ENCODE data around the gene RNF40. TPM values are rescaled to one million over a fixed set of nuclear protein-coding genes. Genes with fewer than 3 reads are reported as not detected.
"Not testable (repeated sequence)": the region's sequence is repeated elsewhere in the genome, so short reads cannot be mapped to it uniquely, and the experiment has no call there.

RNF40 gene
- polyA plus RNA-seq, 1 donor from 2014 or later, result 85.2 TPM

- Histone ChIP-seq H3K27ac (ENCODE audit: low read length) (no peak overlapping the region), H3K4me2 (ENCODE audit: low read length) (no peak overlapping the region), H2AFZ (ENCODE audit: low read depth, low read length) (no peak overlapping the region), H3K9me2 (ENCODE audit: insufficient read depth, low read length) (no peaks in the 10 kb centered on the region), H3K9me3 (ENCODE audit: low read length) (no peaks in the 10 kb centered on the region), H3K27me3 (ENCODE audit: insufficient read depth, low read depth, low read length) (no peaks in the 10 kb centered on the region), H3F3A (ENCODE audit: insufficient read depth, low read length, poor library complexity, severe bottlenecking) (no peaks in the 10 kb centered on the region), H3K9ac (ENCODE audit: low read length) (no peak overlapping the region), H3K4me3 (ENCODE audit: low read length) (no peak overlapping the region), H3K36me3 (ENCODE audit: insufficient read depth, low read length) (no peaks in the 10 kb centered on the region), H4K20me1 (ENCODE audit: insufficient read depth) (no peaks in the 10 kb centered on the region), H3K79me2 (replicated peaks; ENCODE audit: insufficient read depth, low read length) (no peaks in the 10 kb centered on the region)
- TF ChIP-seq EP300 (conservative IDR thresholded peaks at IDR 0.05; ENCODE audit: poor library complexity, severe bottlenecking) (no peak), REST (IDR thresholded peaks at IDR 0.05; ENCODE audit: borderline replicate concordance) (no peak), MXI1 (conservative IDR thresholded peaks at IDR 0.05; ENCODE audit: poor library complexity, severe bottlenecking) (no peak), SMC3 (conservative IDR thresholded peaks at IDR 0.05; ENCODE audit: poor library complexity) (no peak), RAD21 (conservative IDR thresholded peaks at IDR 0.05) (no peak), POLR2AphosphoS5 (IDR thresholded peaks at IDR 0.05) (no peak), TAF1 (IDR thresholded peaks at IDR 0.05; ENCODE audit: low read depth) (no peak), EZH2 (IDR thresholded peaks at IDR 0.05; ENCODE audit: borderline replicate concordance, insufficient read depth, low read length, poor library complexity, severe bottlenecking) (no peak)
- TF ChIP-seq, protein P1, sequence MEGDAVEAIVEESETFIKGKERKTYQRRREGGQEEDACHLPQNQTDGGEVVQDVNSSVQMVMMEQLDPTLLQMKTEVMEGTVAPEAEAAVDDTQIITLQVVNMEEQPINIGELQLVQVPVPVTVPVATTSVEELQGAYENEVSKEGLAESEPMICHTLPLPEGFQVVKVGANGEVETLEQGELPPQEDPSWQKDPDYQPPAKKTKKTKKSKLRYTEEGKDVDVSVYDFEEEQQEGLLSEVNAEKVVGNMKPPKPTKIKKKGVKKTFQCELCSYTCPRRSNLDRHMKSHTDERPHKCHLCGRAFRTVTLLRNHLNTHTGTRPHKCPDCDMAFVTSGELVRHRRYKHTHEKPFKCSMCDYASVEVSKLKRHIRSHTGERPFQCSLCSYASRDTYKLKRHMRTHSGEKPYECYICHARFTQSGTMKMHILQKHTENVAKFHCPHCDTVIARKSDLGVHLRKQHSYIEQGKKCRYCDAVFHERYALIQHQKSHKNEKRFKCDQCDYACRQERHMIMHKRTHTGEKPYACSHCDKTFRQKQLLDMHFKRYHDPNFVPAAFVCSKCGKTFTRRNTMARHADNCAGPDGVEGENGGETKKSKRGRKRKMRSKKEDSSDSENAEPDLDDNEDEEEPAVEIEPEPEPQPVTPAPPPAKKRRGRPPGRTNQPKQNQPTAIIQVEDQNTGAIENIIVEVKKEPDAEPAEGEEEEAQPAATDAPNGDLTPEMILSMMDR (IDR thresholded peaks at IDR 0.05; ENCODE audit: poor library complexity, severe bottlenecking), result no peak
These were observed 46.0 kb downstream of the RNF40 start for GRCh38 chr16:30808146-30808545.

GRCh38 chr16:30808890-30809426 lies 46.8 kb downstream of the RNF40 start:
- not testable (repeated sequence) for H3K79me2 ChIP-seq (replicated peaks; ENCODE audit: insufficient read depth, low read length); H3K4me2 ChIP-seq (ENCODE audit: low read length); H3F3A ChIP-seq (ENCODE audit: insufficient read depth, low read length, poor library complexity, severe bottlenecking); H3K36me3 ChIP-seq (ENCODE audit: insufficient read depth, low read length); H3K27me3 ChIP-seq (ENCODE audit: insufficient read depth, low read depth, low read length); H3K27ac ChIP-seq (ENCODE audit: low read length); H3K4me3 ChIP-seq (ENCODE audit: low read length); H4K20me1 ChIP-seq (ENCODE audit: insufficient read depth); H3K9me2 ChIP-seq (ENCODE audit: insufficient read depth, low read length); H3K9me3 ChIP-seq (ENCODE audit: low read length); H2AFZ ChIP-seq (ENCODE audit: low read depth, low read length); H3K9ac ChIP-seq (ENCODE audit: low read length)

DNA sequence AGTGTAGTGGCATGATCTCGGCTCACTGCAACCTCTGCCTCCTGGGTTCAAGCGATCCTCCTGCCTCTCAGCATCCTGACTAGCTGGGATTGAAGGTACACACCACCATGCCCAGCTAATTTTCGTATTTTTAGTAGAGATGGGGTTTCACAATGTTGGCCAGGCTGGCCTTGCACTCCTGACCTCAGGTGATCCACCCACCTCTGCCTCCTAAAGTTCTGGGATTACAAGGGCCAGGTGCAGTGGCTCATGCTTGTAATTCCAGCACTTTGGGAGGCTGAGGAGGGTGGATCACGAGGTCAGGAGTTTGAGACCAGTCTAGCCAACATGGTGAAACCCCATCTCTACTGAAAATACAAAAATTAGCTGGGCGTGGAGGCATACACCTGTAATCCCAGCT lies 47.6 kb downstream of the RNF40 start:
- H3K9me3 ChIP-seq (ENCODE audit: low read length); H3K9ac ChIP-seq (ENCODE audit: low read length); H3K27ac ChIP-seq (ENCODE audit: low read length); H3K36me3 ChIP-seq (ENCODE audit: insufficient read depth, low read length); H3K4me2 ChIP-seq (ENCODE audit: low read length); H3K9me2 ChIP-seq (ENCODE audit: insufficient read depth, low read length); H3F3A ChIP-seq (ENCODE audit: insufficient read depth, low read length, poor library complexity, severe bottlenecking); H3K4me3 ChIP-seq (ENCODE audit: low read length); H2AFZ ChIP-seq (ENCODE audit: low read depth, low read length); H3K27me3 ChIP-seq (ENCODE audit: insufficient read depth, low read depth, low read length); H4K20me1 ChIP-seq (ENCODE audit: insufficient read depth); H3K79me2 ChIP-seq (replicated peaks; ENCODE audit: insufficient read depth, low read length): not testable (repeated sequence)
